ENCODE data around the gene CYP2C18. TPM values are rescaled to one million over a fixed set of nuclear protein-coding genes. Genes with fewer than 3 reads are reported as not detected.

CYP2C18 gene
- total RNA-seq, 1 donor from 2014 or later, result not detected

DNA sequence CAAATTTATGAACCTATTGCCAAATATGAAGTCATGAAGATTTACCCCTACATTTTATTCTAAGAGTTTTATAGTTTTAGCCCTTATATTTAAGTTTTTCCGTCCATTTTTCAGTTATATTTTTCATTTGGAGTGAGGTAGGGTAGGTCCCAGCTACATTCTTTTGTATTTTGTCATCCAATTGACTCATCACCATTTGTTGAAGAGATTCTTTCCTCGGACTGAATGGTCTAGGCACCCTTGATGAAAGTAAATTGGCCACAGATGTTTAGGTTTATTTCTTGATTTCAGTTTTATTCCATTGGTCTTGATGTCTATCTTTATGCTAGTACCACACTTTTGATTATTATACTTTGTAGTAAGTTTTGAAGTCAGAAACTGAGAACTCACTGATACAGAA is 101.7 kb downstream of the CYP2C18 start:
- Histone ChIP-seq H3K27me3 (ENCODE audit: control insufficient read depth, insufficient read depth, low read length) (no peaks in the 10 kb centered on the region), H3K36me3 (ENCODE audit: control insufficient read depth, insufficient read depth, low read length) (no peaks in the 10 kb centered on the region), H3K4me3 (ENCODE audit: low read depth, low read length) (no peak overlapping the region)
- no peak for DNase-seq (ENCODE audit: low read depth)
- no peak for TF ChIP-seq CTCF (IDR thresholded peaks at IDR 0.05; ENCODE audit: insufficient read depth, low read length, poor library complexity, severe bottlenecking)

Other genes with a start within 250 kb of the CYP2C18 start
- gene HELLS, start 137.9 kb upstream of the CYP2C18 start, total RNA-seq, result 18.9 and 28.7 TPM in 2 replicates
- not detected in 2 replicates for gene CYP2C19, start 79.0 kb downstream of the CYP2C18 start, total RNA-seq